Measurements from ENCODE around the gene GLT6D1. TPM values are rescaled to one million over a fixed set of nuclear protein-coding genes. Genes with fewer than 3 reads are reported as not detected.

Gene GLT6D1
- total and polyA plus RNA-seq, 2 of the 8 experiments (the other 6 are each of a cell fraction or from before 2014, with no cell fraction given) = 1.3 to 2.1 TPM

DNA sequence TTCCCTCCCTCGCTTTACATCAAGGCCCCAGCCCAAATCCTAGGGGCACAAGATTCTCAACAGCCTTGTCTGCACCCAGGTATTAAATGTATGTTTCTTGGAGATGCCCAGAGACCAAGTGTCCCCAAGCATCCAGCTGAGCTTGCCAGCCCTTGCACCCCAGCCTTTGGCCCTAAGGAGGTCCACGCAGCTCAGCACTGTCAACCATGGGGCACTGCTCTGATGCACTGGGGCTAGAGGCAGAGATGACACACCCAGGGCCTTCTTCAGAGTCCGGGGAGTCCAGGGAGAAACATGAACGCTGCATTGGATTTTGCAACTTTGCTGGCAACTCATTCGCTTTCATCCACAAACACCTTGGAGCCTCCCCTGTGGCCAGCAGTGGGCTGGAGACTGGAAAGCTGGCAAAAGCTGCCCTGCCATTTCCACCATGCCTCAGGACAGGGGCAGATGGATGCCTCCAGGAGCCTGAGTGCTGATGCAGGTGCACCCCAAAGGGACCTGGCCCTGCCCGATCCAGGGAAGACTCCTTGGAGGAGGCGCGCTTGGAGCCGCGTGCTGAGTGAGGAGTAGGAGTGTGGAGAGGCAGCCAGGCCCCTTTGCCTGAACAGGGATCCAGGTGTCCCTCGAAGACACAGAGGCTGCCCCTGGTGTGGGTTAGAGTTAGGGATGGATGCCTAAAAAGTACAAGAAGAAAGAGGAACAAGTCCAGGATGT is 58.5 kb downstream of the GLT6D1 start (continued):
- TF ChIP-seq, protein P1, sequence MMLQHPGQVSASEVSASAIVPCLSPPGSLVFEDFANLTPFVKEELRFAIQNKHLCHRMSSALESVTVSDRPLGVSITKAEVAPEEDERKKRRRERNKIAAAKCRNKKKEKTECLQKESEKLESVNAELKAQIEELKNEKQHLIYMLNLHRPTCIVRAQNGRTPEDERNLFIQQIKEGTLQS (IDR thresholded peaks at IDR 0.05; ENCODE audit: insufficient read depth, low read depth, low read length) = no peak
- TF ChIP-seq SIX5 (IDR thresholded peaks at IDR 0.05; ENCODE audit: low read depth, low read length) (no peak), MAFK (IDR thresholded peaks at IDR 0.05; ENCODE audit: low read depth, low read length) (no peak), SP1 (IDR thresholded peaks at IDR 0.05; ENCODE audit: low read depth, low read length) (no peak), JUN (IDR thresholded peaks at IDR 0.05; ENCODE audit: low read depth, low read length) (no peak)

Data from H1 (cell line).